ENCODE data around the gene TINAGL1.

TINAGL1 gene, protein sequence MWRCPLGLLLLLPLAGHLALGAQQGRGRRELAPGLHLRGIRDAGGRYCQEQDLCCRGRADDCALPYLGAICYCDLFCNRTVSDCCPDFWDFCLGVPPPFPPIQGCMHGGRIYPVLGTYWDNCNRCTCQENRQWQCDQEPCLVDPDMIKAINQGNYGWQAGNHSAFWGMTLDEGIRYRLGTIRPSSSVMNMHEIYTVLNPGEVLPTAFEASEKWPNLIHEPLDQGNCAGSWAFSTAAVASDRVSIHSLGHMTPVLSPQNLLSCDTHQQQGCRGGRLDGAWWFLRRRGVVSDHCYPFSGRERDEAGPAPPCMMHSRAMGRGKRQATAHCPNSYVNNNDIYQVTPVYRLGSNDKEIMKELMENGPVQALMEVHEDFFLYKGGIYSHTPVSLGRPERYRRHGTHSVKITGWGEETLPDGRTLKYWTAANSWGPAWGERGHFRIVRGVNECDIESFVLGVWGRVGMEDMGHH

GRCh38 chr1:31576201-31576669 is at the start of gene TINAGL1:
Gene TINAGL1, plus strand, starts transcription at chr1:31576515. Its CDS starts 634 bp downstream, at chr1:31577149.
- no peak for DNase-seq

- no peak for DNase-seq
Measured at GRCh38 chr1:31529999-31530684, 46.2 kb upstream of the TINAGL1 start.

DNA sequence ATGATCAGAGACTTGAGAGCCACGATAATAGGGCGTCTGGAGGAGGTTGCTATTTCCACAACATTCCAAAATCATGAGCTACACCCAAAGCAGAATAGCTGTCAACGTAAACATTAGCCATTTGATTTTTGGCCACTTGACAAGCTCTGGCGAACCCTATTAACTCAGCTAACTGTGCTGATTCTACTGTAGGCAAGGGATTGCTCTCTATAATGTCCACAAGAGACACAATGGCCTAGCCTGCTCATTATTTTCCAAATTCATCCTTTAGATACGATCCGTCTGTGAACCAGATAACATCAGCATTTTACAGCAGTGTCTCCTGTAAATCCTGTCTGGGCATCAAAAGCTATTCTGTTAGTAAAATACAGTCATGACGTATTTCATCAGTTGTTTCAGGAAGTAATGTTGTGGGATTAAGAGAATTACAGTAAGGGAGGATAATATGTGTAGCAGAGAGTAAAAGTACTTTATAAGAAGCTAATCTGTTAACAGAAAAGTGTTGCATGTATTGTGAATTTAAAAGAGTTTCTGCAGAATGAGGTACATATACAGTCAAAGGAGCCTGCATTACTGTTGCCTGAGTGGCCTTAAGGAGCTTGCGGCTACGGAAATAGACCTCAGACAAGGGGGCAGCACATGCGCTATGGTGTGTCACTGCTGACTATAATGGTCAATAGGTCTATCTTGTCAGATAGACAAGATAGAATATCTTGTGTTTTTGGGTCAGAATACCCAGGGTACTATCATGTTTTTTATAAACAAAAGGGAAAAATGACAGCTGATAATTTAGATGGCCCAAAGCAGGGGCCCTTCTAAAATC is 44.9 kb upstream of the TINAGL1 start:
- no peak for DNase-seq

DNA sequence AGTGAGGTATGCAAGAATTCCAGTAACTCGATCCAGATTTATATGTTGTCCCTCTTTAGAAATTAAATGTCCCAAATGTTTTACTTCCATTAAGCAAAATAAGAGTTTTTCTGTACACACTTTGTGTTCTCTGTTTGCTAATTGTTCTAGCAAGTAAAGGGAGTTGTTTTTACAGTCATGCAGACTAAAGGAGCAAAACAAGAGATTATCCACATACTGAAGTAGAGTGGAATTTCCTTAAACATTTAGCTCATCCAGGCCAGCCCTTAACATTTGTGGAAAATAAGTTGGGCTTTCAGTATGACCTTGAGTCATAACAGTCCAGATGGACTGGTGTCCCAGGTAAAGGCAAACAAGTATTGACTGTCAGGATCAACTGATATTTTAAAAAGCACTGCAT is 44.1 kb upstream of the TINAGL1 start:
- DNase-seq = no peak

- no peak for DNase-seq
Measured at GRCh38 chr1:31535561-31535960, 40.8 kb upstream of the TINAGL1 start.

DNA sequence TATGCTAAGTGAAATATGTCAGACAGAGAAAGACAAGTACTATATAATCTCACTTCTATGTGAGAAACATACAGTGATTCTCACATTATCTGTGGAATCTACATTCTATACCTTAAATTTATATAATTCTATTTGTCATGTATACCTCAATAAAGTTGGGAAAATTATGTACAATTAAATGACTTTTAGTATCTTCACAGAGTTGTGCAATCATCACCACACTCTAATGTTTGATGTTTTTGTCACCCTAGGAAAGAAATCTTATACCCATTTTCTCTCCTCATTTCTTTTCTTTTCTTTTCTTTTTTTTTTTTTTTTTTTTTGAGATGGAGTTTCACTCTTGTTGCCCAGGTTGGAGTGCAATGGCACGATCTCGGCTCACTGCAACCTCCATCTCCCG is 37.0 kb upstream of the TINAGL1 start:
- DNase-seq = no peak

GRCh38 chr1:31541194-31541593 is 35.1 kb upstream of the TINAGL1 start:
- DNase-seq = no peak

GRCh38 chr1:31545927-31546540 is 30.3 kb upstream of the TINAGL1 start:
- DNase-seq = no peak

DNA sequence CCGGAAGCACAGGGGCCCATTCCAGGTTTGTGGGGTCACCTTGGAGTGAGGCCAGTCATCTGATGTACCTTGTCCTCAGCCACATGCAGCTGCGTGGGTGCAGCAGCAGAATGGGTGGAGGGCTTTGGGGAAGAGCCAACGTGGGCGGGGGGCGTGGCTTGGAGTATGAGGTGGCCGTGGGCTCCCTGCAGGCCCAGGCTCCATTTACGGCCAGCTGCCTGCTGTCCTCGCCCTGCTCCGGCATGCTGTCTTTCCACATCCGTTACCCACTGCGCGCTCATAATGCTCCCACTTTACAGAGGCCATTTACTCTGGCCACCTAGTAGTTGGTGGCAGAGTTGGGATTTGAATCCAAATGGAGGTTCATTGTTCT is 27.8 kb upstream of the TINAGL1 start:
- no peak for DNase-seq

DNA sequence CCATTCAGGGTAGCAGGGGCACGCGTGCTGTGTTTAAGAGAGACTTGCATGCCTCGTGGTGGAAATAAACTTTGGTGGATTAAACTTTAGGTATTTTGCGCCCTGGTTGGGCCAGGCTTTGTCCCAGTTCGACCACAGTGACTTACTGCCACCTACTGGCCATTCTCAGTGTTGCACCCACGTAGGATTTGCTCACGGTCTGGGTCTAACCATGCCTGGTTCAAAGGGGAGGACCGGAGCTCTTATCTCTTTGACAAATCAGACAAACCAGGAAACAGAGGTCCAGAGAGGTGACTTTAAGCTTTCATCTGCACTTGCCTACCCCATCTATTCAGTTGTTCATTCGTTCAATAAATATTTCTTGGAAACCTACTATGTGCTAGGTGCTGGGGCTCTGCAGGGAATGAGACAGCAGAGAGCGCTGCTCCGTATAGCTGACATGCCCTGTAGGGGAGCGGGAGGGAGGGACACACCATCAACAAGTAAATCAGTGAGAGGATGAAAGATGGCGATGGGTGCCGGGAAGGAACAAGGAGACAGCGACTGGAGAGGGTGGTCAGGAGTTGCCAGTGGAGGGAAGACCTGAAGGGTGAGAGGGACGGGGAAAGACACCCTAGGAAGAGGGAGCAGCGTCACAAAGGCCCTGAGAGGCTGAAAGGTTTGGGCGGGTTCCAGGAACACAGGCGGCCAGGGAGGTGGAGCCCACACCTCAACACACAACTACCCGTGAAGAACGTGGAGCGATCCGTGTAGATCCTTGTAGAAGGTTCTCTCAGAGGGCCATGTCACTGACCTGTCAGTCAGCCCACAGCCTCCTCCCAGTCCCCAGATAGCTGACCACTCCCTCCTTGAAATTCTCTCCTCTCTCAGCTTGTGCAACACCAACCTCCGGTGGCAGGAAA is 27.2 kb upstream of the TINAGL1 start:
- peak; percentile 63 to 88 (median 78) for DNase-seq

DNA sequence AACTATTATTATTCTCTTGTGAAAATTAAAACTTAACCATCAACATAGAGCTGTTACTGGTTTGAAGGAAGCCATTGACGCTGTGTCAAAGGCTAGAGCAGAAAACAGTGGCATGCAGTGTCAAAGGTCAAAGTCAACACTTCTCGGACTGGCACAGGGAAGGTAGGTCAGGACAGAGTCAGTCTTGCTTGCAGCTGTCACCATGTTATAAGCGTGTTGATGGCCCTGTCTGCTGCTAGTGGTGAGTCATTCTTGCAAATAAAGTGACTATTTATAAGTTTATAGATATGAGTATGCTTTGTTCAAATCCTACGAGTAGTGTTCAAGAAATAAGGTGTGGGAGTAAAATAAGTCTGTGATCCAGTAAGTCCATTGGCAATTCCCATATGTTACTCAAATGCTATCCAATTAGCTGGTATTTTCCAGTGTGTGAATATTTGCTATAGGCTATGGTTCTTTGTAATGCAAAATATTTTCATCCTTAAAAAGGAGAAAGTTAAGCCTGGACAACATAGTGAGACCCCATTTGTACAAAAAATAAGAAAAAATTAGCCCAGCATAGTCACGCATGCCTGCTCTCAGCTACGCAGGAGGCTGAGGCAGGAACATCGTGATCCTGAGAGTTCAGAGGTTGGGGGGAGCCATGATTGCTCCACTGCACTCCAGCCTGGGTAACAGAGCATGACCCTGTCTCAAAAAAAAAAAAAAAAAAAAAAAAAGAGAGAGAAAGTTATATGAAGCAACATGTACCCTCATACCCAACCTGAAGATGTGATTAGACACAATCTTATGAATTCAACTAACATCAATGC is 26.3 kb upstream of the TINAGL1 start:
- DNase-seq = no peak

GRCh38 chr1:31551208-31551607 is 25.1 kb upstream of the TINAGL1 start:
- no peak for DNase-seq

DNA sequence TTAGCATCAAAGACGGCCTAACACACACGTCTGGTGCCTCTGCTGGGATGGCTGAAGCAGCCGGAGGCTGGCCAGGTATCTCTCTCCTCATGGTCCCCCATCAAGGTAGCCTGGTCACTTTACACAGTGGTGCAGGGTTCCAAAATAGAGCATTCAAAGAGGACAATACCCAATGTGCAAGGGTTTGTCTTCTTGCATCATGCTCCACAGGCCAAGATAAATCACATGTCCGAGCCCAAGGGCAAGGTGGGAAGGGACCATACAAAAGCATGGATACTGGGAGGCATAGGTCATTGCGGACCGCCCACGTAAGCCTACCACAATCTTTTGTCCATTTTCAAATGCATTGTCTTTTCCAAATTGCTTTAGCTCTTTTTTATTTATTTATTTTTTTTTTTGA is 23.8 kb upstream of the TINAGL1 start:
- no peak for DNase-seq

DNA sequence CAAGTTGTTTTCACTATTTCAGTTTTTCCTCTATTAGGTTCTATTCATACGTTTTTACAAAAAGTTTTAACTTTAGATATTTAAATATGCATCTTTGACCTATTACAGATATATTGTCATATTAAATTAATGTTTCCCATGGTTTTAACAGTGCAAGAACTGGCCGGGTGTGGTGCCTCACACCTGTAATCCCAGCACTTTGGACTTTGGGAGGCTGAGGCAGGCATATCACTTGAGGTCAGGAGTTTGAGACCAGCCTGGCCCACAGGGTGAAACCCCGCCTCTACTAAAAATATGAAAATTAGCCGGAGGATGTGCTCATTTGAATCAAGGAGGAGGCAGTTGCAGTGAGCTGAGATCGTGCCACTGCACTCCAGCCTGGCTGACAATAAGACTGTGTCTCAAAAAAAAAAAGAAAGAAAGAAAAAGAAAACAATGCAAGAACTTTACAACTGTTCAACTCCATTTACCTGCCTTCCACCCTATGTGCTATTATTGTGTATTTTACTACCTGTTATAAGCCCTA is 19.8 kb upstream of the TINAGL1 start:
- no peak for DNase-seq

DNA sequence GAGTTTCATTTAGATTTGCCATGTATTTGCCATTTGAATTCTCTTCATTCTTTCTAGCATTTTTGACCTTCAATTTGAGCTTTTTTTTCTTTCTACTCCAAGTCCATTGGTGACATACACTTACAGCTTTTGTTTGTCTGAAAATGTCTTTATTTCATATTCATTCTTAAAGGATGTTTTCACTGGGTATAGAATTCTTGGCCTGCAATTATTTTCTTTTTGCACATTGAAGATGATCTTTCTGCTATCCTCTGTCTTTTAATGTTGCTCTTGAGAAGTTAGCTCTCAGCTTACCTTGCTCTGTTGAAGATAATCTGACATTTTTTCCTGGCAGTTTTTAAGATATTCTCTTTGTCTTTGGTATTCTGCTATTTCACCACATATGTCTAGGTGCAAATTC is 16.6 kb upstream of the TINAGL1 start:
- DNase-seq = no peak

DNA sequence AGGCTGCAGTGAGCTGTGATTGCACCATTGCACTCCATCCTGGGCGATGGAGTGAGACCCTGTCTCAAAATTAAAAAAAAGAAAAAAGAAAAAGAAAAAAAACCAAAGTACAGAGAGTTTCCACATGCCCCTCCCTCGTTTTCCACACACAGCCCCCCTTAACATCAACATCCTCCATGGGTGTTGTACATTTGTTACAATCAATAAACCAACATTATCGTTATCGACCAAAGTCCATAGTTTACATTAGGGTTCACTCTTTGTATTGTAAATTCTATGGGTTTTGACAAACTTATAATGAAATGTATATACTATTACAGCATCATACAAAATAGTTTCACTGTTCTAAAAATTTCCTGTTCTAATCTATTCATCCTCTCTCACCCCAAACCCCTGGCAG is 15.9 kb upstream of the TINAGL1 start:
- no peak for DNase-seq

DNA sequence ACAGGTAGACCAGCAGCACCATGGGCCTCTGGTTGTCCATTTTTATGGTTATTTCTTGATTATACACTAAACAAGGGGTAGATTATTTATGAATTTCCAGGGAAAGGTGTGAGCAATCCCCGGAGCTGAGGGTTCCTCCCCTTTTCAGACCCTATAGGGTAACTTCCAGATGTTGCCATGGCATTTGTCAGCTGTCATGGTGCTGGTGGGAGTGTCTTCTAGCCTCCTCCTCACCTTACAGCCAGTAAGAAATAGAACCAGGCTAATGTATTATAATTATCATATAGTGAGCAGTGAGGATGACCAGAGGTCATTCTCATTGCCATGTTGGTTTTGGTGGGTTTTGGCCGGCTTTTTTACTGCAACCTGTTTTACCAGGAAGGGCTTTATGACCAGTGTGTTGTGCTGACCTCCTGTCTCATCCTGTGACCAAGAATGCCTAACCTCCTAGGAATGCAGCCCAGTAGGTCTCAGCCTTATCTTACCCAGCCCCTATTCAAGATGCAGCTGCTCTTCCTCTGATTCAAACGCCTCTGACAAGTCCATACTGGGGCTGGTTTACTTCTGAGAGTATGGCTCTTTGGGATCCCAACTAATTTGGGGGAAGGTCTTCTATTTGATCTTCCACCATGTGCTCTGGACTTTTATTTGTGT is 13.5 kb upstream of the TINAGL1 start:
- no peak for DNase-seq

- DNase-seq = no peak
Measured at GRCh38 chr1:31564606-31564989, 11.7 kb upstream of the TINAGL1 start.

DNA sequence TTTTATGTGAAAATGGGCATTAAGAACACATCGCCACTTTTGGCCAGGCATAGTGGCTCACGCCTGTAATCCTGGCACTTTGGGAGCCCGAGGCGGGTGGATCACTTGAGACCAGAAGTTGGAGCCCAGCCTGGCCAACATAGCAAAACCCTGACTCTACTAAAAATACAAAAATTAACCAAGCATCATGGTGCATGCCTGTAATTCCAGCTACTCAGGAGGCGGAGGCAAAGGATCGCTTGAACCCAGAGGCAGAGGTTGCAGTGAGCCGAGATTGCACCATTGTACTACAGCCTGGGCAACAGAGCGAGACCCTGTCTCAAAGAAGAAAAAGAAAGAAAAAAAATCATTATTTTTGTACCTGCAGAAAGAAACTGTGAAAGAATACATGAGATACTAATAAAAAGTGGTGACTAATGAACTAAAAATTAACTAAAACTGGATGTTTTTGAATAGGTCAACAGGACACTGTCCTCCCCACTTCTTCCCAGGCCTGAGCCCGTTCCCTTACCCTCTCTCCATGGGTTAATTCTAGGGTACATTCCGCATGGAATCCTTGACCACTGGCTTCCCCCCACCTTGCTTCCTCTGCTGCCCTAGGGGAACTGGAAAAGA is 8.3 kb upstream of the TINAGL1 start:
- no peak for DNase-seq
